Mesodermal cell (in vitro differentiated cells): ENCODE data around the gene RNF5.
"Not testable (repeated sequence)": the region's sequence is repeated elsewhere in the genome, so short reads cannot be mapped to it uniquely, and the experiment has no call there.

ENCODE experiments used
- H3K27ac ChIP-seq: 2 replicates; pipeline ENCODE4 v1.7.0; 2013; ENCODE audit warnings: mild to moderate bottlenecking, low read depth, low read length, moderate library complexity; ENCODE audit not compliant: severe bottlenecking
- H3K36me3 ChIP-seq: 2 replicates; pipeline ENCODE4 v1.7.1; 2013; ENCODE audit warnings: mild to moderate bottlenecking, low read length, moderate library complexity; ENCODE audit not compliant: control insufficient read depth, insufficient read depth
- H3K4me1 ChIP-seq: one replicate; pipeline ENCODE4 v1.7.1; 2013; ENCODE audit warnings: mild to moderate bottlenecking, low read length; ENCODE audit not compliant: insufficient read depth, control insufficient read depth, poor library complexity, severe bottlenecking
- H3K4me3 ChIP-seq: 2 replicates; pipeline ENCODE4 v1.7.0; 2013; ENCODE audit warnings: low read length, control low read depth, mild to moderate bottlenecking; ENCODE audit not compliant: insufficient read depth, poor library complexity, severe bottlenecking; ENCODE audit errors: extremely low read depth
- H3K9me3 ChIP-seq: 2 replicates; pipeline ENCODE4 v1.7.1; 2013; ENCODE audit warnings: mild to moderate bottlenecking, low read length, moderate library complexity; ENCODE audit not compliant: control insufficient read depth
- WGBS, 2 experiments: methylation state at CpG; one replicate each; pipeline ENCODE4 v1.1.5; 2013; ENCODE audit warnings: missing lambda C conversion rate in 2 of 2; ENCODE audit not compliant: insufficient coverage in 2 of 2; 5-methylcytosine and 5-hydroxymethylcytosine counted together

The RNF5 gene

DNA sequence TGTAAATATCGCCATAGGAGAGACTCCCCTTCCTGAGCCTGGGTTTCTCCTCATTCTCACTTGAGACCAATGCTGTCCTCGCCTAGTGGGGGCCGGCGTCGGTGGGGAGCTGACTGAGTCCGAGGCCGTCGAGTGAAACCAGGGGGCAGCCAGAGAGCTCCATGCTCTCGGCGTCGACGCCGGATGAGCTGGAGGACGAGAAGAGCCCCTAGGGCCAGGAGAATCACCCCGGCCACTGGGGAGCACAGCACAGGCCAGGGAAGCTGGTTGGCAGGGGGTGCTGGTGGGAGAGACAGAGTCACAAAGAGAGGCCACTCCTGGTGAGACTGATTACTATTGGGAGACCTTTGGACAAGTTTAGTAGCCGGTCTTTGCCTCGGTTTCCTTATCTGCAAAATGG, 20.7 kb downstream of the RNF5 start:
- peaks cover 14% of the 10 kb centered on the region for H3K4me1 ChIP-seq
- H3K9me3 ChIP-seq = no peaks in the 10 kb centered on the region
- 91 to 94% methylated on average over 16 to 17 of the region's 17 CpGs for WGBS, 2 experiments
- no peak overlapping the region for H3K4me3 ChIP-seq
- H3K27ac ChIP-seq = no peak overlapping the region
- no peaks in the 10 kb centered on the region for H3K36me3 ChIP-seq

- Histone ChIP-seq H3K4me3 (no peak overlapping the region), H3K36me3 (no peaks in the 10 kb centered on the region), H3K4me1 (peaks cover 7% of the 10 kb centered on the region), H3K27ac (no peak overlapping the region), H3K9me3 (no peaks in the 10 kb centered on the region)
- WGBS, 2 experiments = 84 to 88% methylated on average over 10 to 11 of the region's 13 CpGs
These were observed 22.7 kb downstream of the RNF5 start for GRCh38 chr6:32200711-32201475.

- WGBS, 2 experiments = 91 to 94% methylated on average over 8 to 9 of the region's 9 CpGs
- Histone ChIP-seq H3K36me3 (no peaks in the 10 kb centered on the region), H3K27ac (no peak overlapping the region), H3K4me3 (no peak overlapping the region), H3K4me1 (peaks cover 3% of the 10 kb centered on the region), H3K9me3 (no peaks in the 10 kb centered on the region)
These were observed 24.0 kb downstream of the RNF5 start for GRCh38 chr6:32202186-32202585.

DNA sequence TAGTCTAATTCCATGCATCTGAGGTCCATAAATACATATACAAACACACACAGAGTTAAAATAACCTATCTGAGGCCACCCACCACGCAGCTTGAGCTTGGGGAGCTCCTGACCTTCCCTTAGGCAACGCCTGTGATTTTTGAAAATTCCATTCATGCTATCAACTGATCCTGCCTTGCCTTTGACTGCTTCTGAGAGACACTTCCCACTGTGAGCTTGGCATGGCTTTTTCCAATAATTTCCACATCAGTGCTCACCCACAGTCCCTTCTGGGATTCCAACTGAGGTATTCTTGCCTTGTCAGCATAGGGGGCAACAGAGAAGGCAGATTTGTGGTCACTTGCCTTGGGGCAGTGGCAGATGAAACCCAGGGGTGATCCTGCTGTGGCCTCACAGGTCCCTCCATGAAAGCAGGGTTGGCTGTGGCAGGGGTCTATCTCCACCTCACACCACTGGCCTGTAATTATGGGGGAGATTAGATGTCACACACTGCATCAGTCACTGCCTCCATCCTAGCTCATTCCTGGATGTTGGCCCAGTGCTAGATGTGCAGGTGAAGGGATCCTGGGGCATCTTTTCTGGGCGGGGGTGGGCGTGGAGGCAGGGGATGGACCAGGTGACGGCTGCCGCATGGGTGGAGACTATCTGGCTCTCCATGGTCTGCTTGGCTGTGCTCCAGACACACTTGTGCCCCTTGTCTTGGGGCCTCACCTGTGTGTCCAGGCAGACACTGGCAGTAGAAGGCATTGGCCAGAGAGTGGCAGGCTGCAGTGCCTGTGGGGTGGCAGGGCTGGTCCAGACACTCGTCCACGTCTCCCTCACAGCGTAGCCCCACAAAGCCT, 25.4 kb downstream of the RNF5 start:
- Histone ChIP-seq H3K27ac (no peak overlapping the region), H3K9me3 (no peaks in the 10 kb centered on the region), H3K4me3 (no peak overlapping the region), H3K36me3 (no peaks in the 10 kb centered on the region), H3K4me1 (no peaks in the 10 kb centered on the region)
- 90% methylated on average over 8 to 9 of the region's 9 CpGs for WGBS, 2 experiments

DNA sequence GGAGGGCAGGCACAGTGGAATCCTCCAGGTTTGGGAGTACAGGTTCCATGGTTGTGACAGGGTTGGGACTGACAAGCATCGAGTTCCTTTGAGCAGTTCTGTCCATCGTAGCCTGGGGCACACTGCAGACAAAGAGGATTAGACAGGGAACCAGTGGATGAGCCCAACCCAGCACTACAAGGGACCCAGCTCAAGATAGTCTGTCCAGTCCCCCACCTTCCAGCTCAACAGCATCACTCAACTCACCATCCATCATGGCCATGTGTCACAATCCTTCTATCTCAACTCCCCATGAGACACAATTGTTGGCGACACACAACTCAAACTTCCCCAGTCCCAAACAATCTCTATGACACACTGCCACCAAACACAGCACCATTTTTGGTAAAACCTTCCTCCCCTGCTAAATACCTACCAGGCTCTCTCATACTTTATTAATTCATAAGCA, 26.1 kb downstream of the RNF5 start:
- H3K36me3 ChIP-seq = no peaks in the 10 kb centered on the region
- 88 to 98% methylated on average over 1 to 3 of the region's 3 CpGs for WGBS, 2 experiments

GRCh38 chr6:32208996-32209395, 30.8 kb downstream of the RNF5 start:
- Histone ChIP-seq H3K4me1 (no peaks in the 10 kb centered on the region), H3K27ac (no peak overlapping the region), H3K4me3 (no peak overlapping the region), H3K36me3 (no peaks in the 10 kb centered on the region), H3K9me3 (no peaks in the 10 kb centered on the region)
- 83 to 100% methylated on average over 1 of the region's 1 CpG for WGBS, 2 experiments

More for the DNA sequence above, 26.1 kb downstream of the RNF5 start:
- H3K4me1 ChIP-seq = no peaks in the 10 kb centered on the region
- H3K27ac ChIP-seq = no peak overlapping the region
- no peaks in the 10 kb centered on the region for H3K9me3 ChIP-seq
- no peak overlapping the region for H3K4me3 ChIP-seq

DNA sequence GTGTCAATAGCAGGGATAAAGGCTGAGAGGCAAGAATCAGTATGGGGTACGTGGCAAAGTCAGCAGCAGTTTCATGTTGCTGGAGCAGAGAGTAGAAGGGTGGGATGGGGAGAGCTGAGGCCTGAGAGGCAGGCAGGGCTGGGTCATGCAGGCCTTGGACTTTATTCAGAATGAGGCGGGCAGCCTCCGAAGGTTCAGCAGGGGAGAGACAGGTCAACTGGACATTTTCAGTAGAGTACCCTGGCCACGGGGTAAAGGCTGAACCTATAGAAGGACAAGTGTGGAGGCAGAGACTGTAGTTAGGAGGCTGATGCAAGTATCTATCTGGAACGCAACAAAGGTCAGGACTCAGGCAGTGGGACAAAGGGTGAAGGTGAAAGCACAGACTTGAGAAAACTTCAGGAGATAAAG, 32.0 kb downstream of the RNF5 start:
- no peaks in the 10 kb centered on the region for H3K9me3 ChIP-seq
- no peaks in the 10 kb centered on the region for H3K36me3 ChIP-seq
- 90 to 96% methylated on average over 4 to 5 of the region's 5 CpGs for WGBS, 2 experiments
- no peaks in the 10 kb centered on the region for H3K4me1 ChIP-seq
- no peak overlapping the region for H3K4me3 ChIP-seq
- no peak overlapping the region for H3K27ac ChIP-seq

- not testable (repeated sequence) for H3K4me1 ChIP-seq, H3K27ac ChIP-seq, H3K36me3 ChIP-seq, H3K9me3 ChIP-seq, H3K4me3 ChIP-seq
- WGBS, 2 experiments = no CpG with 5 or more reads among the region's 4 CpGs
These were observed 33.2 kb downstream of the RNF5 start for GRCh38 chr6:32211432-32211831.

GRCh38 chr6:32212076-32212760, 34.0 kb downstream of the RNF5 start:
- Histone ChIP-seq H3K4me1 (no peaks in the 10 kb centered on the region), H3K9me3 (no peaks in the 10 kb centered on the region), H3K4me3 (no peak overlapping the region), H3K36me3 (no peaks in the 10 kb centered on the region), H3K27ac (no peak overlapping the region)
- WGBS, 2 experiments = 82 to 86% methylated on average over 9 to 10 of the region's 12 CpGs

DNA sequence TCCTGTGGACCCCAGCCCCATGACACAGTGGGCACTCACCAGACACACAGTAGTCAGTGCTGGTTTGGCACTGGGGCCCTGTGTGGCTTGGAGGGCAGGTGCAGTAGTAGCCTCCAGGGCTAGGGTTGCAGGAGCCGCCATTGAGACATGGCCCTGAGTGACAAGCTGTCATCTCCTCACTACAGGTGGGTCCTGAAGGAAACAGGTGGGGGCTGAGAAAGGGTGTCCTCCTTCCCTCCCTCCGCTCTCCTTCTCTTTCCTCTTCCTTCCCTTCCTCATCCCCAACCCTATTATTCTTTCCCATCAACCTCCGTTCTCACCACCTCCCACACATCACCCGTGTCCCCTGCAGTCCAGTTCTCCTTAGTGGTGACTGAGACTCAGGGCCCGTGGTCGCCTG, 35.4 kb downstream of the RNF5 start:
- WGBS, 2 experiments = 77 to 88% methylated on average over 2 of the region's 6 CpGs
- no peaks in the 10 kb centered on the region for H3K36me3 ChIP-seq
- no peak overlapping the region for H3K27ac ChIP-seq

More for the DNA sequence above, 35.4 kb downstream of the RNF5 start:
- Histone ChIP-seq H3K9me3 (no peaks in the 10 kb centered on the region), H3K4me1 (no peaks in the 10 kb centered on the region), H3K4me3 (no peak overlapping the region)
